Measurements from ENCODE around the gene KLHL34.

The KLHL34 gene

DNA sequence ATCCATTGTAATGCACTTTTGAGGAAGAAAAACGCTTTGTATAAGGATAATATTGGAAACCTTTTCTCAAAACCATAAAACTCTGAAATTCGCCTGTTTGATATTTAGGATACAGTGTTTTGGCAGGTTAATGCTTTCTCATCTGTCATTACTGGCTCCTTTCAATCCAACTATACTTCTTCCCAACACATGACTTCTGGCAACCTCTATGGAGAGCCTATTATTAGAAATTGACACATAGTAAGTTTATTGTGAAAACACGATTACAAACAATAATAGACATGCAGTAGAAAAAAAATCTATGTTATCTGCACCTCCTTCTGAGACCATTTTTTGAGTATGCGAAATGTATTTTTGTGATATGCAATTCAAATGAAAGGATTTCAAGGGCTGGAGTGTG is 4.6 kb upstream of the KLHL34 start:
- TF ChIP-seq, protein P1, sequence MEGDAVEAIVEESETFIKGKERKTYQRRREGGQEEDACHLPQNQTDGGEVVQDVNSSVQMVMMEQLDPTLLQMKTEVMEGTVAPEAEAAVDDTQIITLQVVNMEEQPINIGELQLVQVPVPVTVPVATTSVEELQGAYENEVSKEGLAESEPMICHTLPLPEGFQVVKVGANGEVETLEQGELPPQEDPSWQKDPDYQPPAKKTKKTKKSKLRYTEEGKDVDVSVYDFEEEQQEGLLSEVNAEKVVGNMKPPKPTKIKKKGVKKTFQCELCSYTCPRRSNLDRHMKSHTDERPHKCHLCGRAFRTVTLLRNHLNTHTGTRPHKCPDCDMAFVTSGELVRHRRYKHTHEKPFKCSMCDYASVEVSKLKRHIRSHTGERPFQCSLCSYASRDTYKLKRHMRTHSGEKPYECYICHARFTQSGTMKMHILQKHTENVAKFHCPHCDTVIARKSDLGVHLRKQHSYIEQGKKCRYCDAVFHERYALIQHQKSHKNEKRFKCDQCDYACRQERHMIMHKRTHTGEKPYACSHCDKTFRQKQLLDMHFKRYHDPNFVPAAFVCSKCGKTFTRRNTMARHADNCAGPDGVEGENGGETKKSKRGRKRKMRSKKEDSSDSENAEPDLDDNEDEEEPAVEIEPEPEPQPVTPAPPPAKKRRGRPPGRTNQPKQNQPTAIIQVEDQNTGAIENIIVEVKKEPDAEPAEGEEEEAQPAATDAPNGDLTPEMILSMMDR (conservative IDR thresholded peaks at IDR 0.05; ENCODE audit: low read depth, low read length) = no peak
- H3K4me3 ChIP-seq (ENCODE audit: low read depth, low read length) = no peak overlapping the region

DNA sequence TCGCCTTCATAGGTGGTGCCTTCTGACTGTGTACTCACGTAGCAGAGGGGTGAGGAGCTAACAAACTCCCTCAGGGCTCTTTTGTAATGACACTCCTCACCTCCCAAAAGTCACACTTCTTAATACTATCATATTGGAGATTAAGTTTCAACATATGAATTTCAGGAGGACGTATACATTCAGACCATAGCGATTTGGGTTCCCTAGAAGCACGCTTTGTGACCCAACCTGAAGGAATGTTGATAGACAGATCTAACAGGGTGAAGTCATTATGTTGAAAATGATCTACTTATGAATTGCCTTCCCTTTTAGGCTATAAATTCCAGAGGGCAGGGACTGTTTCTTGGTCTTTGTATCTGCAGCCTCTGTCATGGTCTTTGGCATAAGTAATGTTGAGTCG is 3.2 kb upstream of the KLHL34 start:
- no peak overlapping the region for H3K4me3 ChIP-seq (ENCODE audit: low read depth, low read length)
- no peak for DNase-seq (ENCODE audit: low read depth)
- TF ChIP-seq, protein P1 (conservative IDR thresholded peaks at IDR 0.05; ENCODE audit: low read depth, low read length) = no peak

More for the DNA sequence above, 4.6 kb upstream of the KLHL34 start:
- no peak for DNase-seq (ENCODE audit: low read depth)

DNA sequence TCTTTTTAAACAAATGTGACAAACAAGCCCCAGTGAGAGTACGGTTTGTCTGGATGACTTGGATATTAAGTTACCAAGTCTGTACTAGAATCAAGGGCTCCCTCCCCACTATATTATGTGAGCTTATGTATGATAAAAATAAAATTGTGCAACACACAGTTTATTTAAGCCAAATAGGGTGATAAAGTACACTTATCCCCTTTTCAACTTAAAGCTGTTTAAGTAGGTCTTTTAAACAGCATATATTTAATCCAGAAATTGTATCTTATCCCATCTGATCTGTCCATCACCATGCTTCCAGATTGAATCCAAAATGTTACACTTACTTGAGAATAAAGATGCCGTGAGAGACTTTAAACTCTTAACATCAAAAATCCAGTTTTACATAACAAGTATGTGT is 2.0 kb upstream of the KLHL34 start:
- TF ChIP-seq, protein P1 (conservative IDR thresholded peaks at IDR 0.05; ENCODE audit: low read depth, low read length) = no peak
- DNase-seq (ENCODE audit: low read depth) = no peak

DNA sequence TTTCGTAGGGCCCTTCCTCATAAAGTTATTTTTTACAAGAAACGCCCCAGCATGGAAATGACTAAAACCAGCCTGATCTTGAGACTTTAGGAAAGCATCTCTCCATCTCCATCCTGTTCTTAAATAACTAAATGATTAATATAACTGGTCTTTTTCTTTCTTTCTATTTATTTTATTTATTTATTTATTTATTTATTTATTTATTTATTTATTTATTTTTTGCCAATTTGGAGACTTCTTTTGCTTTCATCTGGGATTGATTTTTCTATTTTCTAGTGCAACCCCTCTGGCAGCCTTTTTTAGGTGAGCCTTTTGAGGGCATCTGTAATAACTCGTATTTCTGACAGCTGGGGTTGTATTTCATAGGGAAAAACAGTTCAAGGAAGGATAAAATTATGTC is 1.2 kb upstream of the KLHL34 start:
- no peak for DNase-seq (ENCODE audit: low read depth)
- TF ChIP-seq, protein P1 (conservative IDR thresholded peaks at IDR 0.05; ENCODE audit: low read depth, low read length) = no peak
- no peak overlapping the region for H3K4me3 ChIP-seq (ENCODE audit: low read depth, low read length)

More for the DNA sequence above, 2.0 kb upstream of the KLHL34 start:
- no peak overlapping the region for H3K4me3 ChIP-seq (ENCODE audit: low read depth, low read length)

DNA sequence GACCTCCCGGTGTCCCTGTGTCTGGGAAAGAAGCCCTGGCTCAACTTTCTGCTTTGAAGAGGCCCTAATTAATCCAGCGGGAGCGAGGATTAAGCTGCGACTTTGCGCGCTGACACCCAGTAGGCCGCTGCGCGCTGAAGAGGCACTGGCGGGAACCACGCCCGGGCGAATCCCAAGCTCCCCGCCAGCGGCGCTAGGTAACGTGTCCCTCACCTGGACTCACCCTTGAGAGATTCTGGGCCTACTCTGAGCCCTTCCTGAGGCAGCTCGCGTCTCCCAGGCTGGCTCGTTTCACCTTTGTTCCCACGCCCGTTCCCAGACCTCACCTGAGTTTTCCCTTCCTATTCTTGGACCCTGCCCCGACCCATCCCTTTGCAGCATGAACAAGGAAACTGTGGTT is 616 bp upstream of the KLHL34 start:
- no peak overlapping the region for H3K4me3 ChIP-seq (ENCODE audit: low read depth, low read length)
- TF ChIP-seq, protein P1 (conservative IDR thresholded peaks at IDR 0.05; ENCODE audit: low read depth, low read length) = no peak
- no peak for DNase-seq (ENCODE audit: low read depth)

DNA sequence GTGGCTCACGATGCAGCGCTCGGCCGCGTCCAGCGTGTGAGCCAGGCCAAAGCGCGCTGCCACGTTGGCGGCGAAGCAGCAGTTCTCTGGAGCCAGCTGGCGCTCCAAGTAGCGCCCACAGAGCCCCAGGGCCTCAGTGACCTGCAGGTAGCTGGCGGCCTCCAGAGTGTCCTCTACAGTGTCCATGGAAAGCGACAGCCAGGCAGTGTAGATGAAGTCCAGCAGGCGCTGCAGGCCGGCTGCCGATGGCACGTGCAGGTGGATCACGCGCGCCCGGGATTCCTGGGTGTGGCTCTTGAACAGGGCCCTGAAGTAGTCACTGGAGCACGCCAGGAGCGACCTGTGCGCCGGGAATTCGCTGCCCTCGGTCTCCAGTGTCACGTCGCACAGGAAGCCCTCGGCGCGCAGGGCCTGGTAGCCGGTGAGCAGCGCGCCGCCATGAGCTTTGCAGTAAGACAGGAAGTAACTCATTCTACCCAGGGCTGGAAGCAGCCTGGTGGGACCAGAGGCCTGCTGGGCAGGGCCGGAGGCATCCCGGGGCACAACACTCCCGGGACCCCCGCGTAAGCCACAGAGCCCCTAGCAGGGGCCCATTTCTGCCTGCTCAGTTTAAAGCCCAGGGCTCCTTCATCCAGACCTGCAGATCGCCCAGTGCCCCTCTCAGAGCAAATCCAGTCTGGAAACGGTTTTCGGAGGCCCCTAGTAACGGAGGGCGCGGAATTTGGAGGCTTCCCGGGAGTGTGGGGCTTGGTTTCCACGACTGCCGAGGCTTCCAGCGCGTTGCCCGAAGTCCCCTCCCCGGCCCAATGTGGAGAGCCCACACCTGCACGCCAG is 595 bp downstream of the KLHL34 start:
- no peak for DNase-seq (ENCODE audit: low read depth)
- TF ChIP-seq, protein P1 (conservative IDR thresholded peaks at IDR 0.05; ENCODE audit: low read depth, low read length) = no peak
- H3K4me3 ChIP-seq (ENCODE audit: low read depth, low read length) = no peak overlapping the region

All from choroid plexus epithelial cell (primary cell).